ENCODE results near the gene HAT1. TPM values are rescaled to one million over a fixed set of nuclear protein-coding genes. Genes with fewer than 3 reads are reported as not detected.

HAT1 gene
- total RNA-seq, 1 donor from 2014 or later: 37.9 TPM

GRCh38 chr2:171880774-171881173 lies 41.5 kb upstream of the HAT1 start:
- no peaks in the 10 kb centered on the region for H3K36me3 Mint-ChIP-seq (ENCODE audit: low read depth)
- TF ChIP-seq, protein P1, sequence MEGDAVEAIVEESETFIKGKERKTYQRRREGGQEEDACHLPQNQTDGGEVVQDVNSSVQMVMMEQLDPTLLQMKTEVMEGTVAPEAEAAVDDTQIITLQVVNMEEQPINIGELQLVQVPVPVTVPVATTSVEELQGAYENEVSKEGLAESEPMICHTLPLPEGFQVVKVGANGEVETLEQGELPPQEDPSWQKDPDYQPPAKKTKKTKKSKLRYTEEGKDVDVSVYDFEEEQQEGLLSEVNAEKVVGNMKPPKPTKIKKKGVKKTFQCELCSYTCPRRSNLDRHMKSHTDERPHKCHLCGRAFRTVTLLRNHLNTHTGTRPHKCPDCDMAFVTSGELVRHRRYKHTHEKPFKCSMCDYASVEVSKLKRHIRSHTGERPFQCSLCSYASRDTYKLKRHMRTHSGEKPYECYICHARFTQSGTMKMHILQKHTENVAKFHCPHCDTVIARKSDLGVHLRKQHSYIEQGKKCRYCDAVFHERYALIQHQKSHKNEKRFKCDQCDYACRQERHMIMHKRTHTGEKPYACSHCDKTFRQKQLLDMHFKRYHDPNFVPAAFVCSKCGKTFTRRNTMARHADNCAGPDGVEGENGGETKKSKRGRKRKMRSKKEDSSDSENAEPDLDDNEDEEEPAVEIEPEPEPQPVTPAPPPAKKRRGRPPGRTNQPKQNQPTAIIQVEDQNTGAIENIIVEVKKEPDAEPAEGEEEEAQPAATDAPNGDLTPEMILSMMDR (IDR thresholded peaks at IDR 0.05): no peak
- no peak overlapping the region for H3K4me3 Mint-ChIP-seq (ENCODE audit: unreplicated experiment)
- no peaks in the 10 kb centered on the region for H3K9me3 Mint-ChIP-seq (ENCODE audit: low read depth)
- no peak overlapping the region for H3K27ac Mint-ChIP-seq (ENCODE audit: unreplicated experiment)
- DNase-seq (ENCODE audit: low spot score): no peak
- H3K4me1 Mint-ChIP-seq (ENCODE audit: low read depth): peaks cover 36% of the 10 kb centered on the region
- no peaks in the 10 kb centered on the region for H3K27me3 Mint-ChIP-seq (ENCODE audit: low read depth)

DNA sequence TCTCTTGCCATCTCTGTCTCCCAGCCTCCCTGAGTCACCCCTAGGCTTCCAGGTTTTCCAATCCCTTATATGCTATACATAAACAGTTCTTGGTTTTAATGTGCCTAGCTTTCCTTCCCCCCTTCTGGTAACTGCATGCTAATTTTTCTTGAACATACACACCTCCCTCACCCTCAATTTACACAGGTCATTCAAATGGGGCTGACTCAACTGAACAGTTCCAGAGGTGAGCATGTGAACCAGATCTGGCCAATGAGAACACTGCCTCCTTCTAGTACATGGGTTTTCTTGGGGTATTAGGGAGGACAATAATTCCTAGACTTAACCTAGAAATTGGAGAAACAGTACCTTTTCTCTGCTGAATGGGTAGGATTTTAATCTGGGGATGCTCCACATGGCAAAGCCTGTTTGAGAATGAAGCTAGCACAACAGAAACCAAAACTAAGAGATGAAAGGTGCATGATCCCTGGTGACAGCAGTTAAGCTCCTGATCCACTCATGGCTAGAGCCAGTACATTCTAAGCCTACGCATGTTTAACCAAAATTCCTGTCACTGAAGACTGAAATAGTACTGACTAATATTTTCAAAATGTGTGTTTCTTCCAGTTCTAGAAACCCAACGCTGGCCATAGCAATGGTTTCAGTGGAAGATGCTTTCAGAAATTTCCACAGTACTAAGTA lies 40.0 kb upstream of the HAT1 start:
- Mint-ChIP-seq H3K9me3 (ENCODE audit: low read depth) (no peaks in the 10 kb centered on the region), H3K4me3 (ENCODE audit: unreplicated experiment) (no peak overlapping the region), H3K4me1 (ENCODE audit: low read depth) (peaks cover 30% of the 10 kb centered on the region), H3K36me3 (ENCODE audit: low read depth) (no peaks in the 10 kb centered on the region), H3K27me3 (ENCODE audit: low read depth) (no peaks in the 10 kb centered on the region), H3K27ac (ENCODE audit: unreplicated experiment) (no peak overlapping the region)
- TF ChIP-seq, protein P1 (IDR thresholded peaks at IDR 0.05): no peak
- DNase-seq (ENCODE audit: low spot score): no peak

GRCh38 chr2:171883275-171883893 lies 38.9 kb upstream of the HAT1 start:
- no peaks in the 10 kb centered on the region for H3K27me3 Mint-ChIP-seq (ENCODE audit: low read depth)
- no peak overlapping the region for H3K27ac Mint-ChIP-seq (ENCODE audit: unreplicated experiment)
- no peak overlapping the region for H3K4me3 Mint-ChIP-seq (ENCODE audit: unreplicated experiment)
- H3K36me3 Mint-ChIP-seq (ENCODE audit: low read depth): no peaks in the 10 kb centered on the region
- no peak for DNase-seq (ENCODE audit: low spot score)
- H3K4me1 Mint-ChIP-seq (ENCODE audit: low read depth): peaks cover 22% of the 10 kb centered on the region
- no peaks in the 10 kb centered on the region for H3K9me3 Mint-ChIP-seq (ENCODE audit: low read depth)
- TF ChIP-seq, protein P1 (IDR thresholded peaks at IDR 0.05): peak; percentile 8

- H3K4me1 Mint-ChIP-seq (ENCODE audit: low read depth): peaks cover 26% of the 10 kb centered on the region
- no peaks in the 10 kb centered on the region for H3K27me3 Mint-ChIP-seq (ENCODE audit: low read depth)
- no peak overlapping the region for H3K4me3 Mint-ChIP-seq (ENCODE audit: unreplicated experiment)
- peaks cover 2% of the 10 kb centered on the region for H3K36me3 Mint-ChIP-seq (ENCODE audit: low read depth)
- DNase-seq (ENCODE audit: low spot score): no peak
- H3K9me3 Mint-ChIP-seq (ENCODE audit: low read depth): no peaks in the 10 kb centered on the region
- no peak overlapping the region for H3K27ac Mint-ChIP-seq (ENCODE audit: unreplicated experiment)
- TF ChIP-seq, protein P1 (IDR thresholded peaks at IDR 0.05): no peak
These were observed 32.9 kb upstream of the HAT1 start for GRCh38 chr2:171889333-171889732.

GRCh38 chr2:171889808-171890207 lies 32.5 kb upstream of the HAT1 start:
- Mint-ChIP-seq H3K27me3 (ENCODE audit: low read depth) (no peaks in the 10 kb centered on the region), H3K36me3 (ENCODE audit: low read depth) (peaks cover 2% of the 10 kb centered on the region), H3K4me1 (ENCODE audit: low read depth) (peaks cover 31% of the 10 kb centered on the region), H3K4me3 (ENCODE audit: unreplicated experiment) (no peak overlapping the region), H3K27ac (ENCODE audit: unreplicated experiment) (no peak overlapping the region), H3K9me3 (ENCODE audit: low read depth) (no peaks in the 10 kb centered on the region)
- TF ChIP-seq, protein P1 (IDR thresholded peaks at IDR 0.05): no peak
- DNase-seq (ENCODE audit: low spot score): no peak

All from chondrocyte (in vitro differentiated cells).